Breast epithelium (tissue), 4 donors: Measurements from ENCODE around the gene IMMP2L. TPM values are rescaled to one million over a fixed set of nuclear protein-coding genes. Genes with fewer than 3 reads are reported as not detected.
"Not testable (repeated sequence)": the region's sequence is repeated elsewhere in the genome, so short reads cannot be mapped to it uniquely, and the experiment has no call there.

Experiments used
- DNase-seq, 2 donors: peaks; one replicate each; pipeline ENCODE4 v3.0.0-alpha.2; 2019; ENCODE audit warnings: low spot score in 2 of 2
- H3K27ac ChIP-seq, 2 donors: fragments of 200-600 bp; sonication (generic) in 1 of 2; one replicate each; pipeline ENCODE4 v1.5.1; 2016 to 2019; ENCODE audit warnings: mild to moderate bottlenecking in 1 of 2
- H3K27me3 ChIP-seq, 2 donors: fragments of 200-600 bp; sonication (generic) in 1 of 2; one replicate each; pipeline versions ENCODE4 v1.5.1 to v1.6.0; 2017 to 2019; ENCODE audit warnings: control low read depth in 1 of 2, mild to moderate bottlenecking in 1 of 2
- H3K36me3 ChIP-seq: fragments of 200-600 bp; one replicate; pipeline ENCODE4 v1.5.1; 2019
- H3K4me1 ChIP-seq, 2 donors: fragments of 200-600 bp; sonication (generic); one replicate each; pipeline ENCODE4 v1.5.1; 2016 to 2019; ENCODE audit warnings: control low read depth in 1 of 2
- H3K4me3 ChIP-seq, 3 donors: fragments of 200-600 bp; sonication (generic); 1 replicate in 2 of 3; 2 replicates in 1 of 3; pipeline ENCODE4 v1.5.1; 2016 to 2019; ENCODE audit warnings: mild to moderate bottlenecking in 3 of 3, moderate library complexity in 2 of 3
- H3K9me3 ChIP-seq, 2 donors: fragments of 200-600 bp; sonication (generic) in 1 of 2; one replicate each; pipeline ENCODE4 v1.5.1; 2016 to 2019; ENCODE audit warnings: control low read depth in 1 of 2
- CTCF ChIP-seq, 3 donors: fragments of 450-650 bp; IDR thresholded peaks; one replicate each; pipeline ENCODE4 v1.5.1; 2016 to 2017; ENCODE audit warnings: antibody characterized with exemption in 3 of 3, mild to moderate bottlenecking in 3 of 3, moderate library complexity in 3 of 3
- POLR2A ChIP-seq: fragments of 450-650 bp; IDR thresholded peaks from one replicate; pipeline ENCODE4 v1.6.1; 2016; ENCODE audit warnings: antibody characterized with exemption, mild to moderate bottlenecking, moderate library complexity
- POLR2AphosphoS5 ChIP-seq, 3 donors: sonication (generic); formaldehyde crosslinking; IDR thresholded peaks; one replicate each; pipeline ENCODE4 v1.6.1; 2017; ENCODE audit warnings: antibody characterized with exemption in 3 of 3
- intact Hi-C: fragments of 100-400 bp; cut with DNase I; formaldehyde crosslinking; loops from one replicate; pipeline ENCODE4 v1.15.1; 2023; ENCODE audit warnings: low total_unique reads
- total RNA-seq, 3 donors: library from RNA; depleted of rRNA; stranded (reverse); fragments of >200 nt; gene quantifications; one replicate each; pipeline ENCODE4 v1.1.0, GENCODE V29; 2016

The IMMP2L gene
- total RNA-seq, 3 donors from 2014 or later = 19.8 to 39.7 (median 30.8) TPM

GRCh38 chr7:110664803-110665202 lies 897.5 kb downstream of the IMMP2L start:
- Histone ChIP-seq H3K4me3 (no peak overlapping the region), H3K4me1 (no peaks in the 10 kb centered on the region), H3K27me3 (no peaks in the 10 kb centered on the region), H3K9me3 (peaks cover 13 to 20% of the 10 kb centered on the region in 2 donors), H3K27ac (no peak overlapping the region), H3K36me3 (no peaks in the 10 kb centered on the region)
- intact Hi-C loops = no loop called here
- no peak for TF ChIP-seq CTCF (IDR thresholded peaks at IDR 0.05)
- TF ChIP-seq POLR2A = no peak
- TF ChIP-seq POLR2AphosphoS5 (IDR thresholded peaks at IDR 0.05) = no peak
- no peak for DNase-seq

- H3K27me3 ChIP-seq, H3K4me1 ChIP-seq, H3K27ac ChIP-seq, H3K36me3 ChIP-seq, DNase-seq, H3K4me3 ChIP-seq, intact Hi-C loops: not testable (repeated sequence)
- peaks cover 29 to 51% of the 10 kb centered on the region in 2 donors for H3K9me3 ChIP-seq
Measured at GRCh38 chr7:110660637-110661036, 901.7 kb downstream of the IMMP2L start.

GRCh38 chr7:110650328-110650727 lies 912.0 kb downstream of the IMMP2L start:
- H3K4me1 ChIP-seq = no peaks in the 10 kb centered on the region
- H3K4me3 ChIP-seq = no peak overlapping the region
- no peaks in the 10 kb centered on the region for H3K9me3 ChIP-seq
- intact Hi-C loops = no loop called here
- H3K27me3 ChIP-seq = no peaks in the 10 kb centered on the region
- TF ChIP-seq POLR2A = no peak
- TF ChIP-seq CTCF (IDR thresholded peaks at IDR 0.05) = no peak
- no peak for TF ChIP-seq POLR2AphosphoS5 (IDR thresholded peaks at IDR 0.05)
- no peaks in the 10 kb centered on the region for H3K36me3 ChIP-seq
- no peak overlapping the region for H3K27ac ChIP-seq
- DNase-seq = no peak

GRCh38 chr7:110647266-110647665 lies 915.0 kb downstream of the IMMP2L start:
- Histone ChIP-seq H3K4me3 (no peak overlapping the region), H3K36me3 (no peaks in the 10 kb centered on the region), H3K27ac (no peak overlapping the region), H3K9me3 (no peaks in the 10 kb centered on the region), H3K27me3 (no peaks in the 10 kb centered on the region), H3K4me1 (no peaks in the 10 kb centered on the region)
- DNase-seq = no peak
- intact Hi-C loops = no loop called here
- TF ChIP-seq POLR2AphosphoS5 (IDR thresholded peaks at IDR 0.05) (no peak), POLR2A (no peak), CTCF (IDR thresholded peaks at IDR 0.05) (no peak)

GRCh38 chr7:110646804-110647203 lies 915.5 kb downstream of the IMMP2L start:
- Histone ChIP-seq H3K4me1 (no peaks in the 10 kb centered on the region), H3K9me3 (no peaks in the 10 kb centered on the region), H3K27ac (no peak overlapping the region), H3K36me3 (no peaks in the 10 kb centered on the region), H3K4me3 (no peak overlapping the region), H3K27me3 (no peaks in the 10 kb centered on the region)
- no peak for DNase-seq
- intact Hi-C loops = no loop called here
- TF ChIP-seq POLR2A (no peak), POLR2AphosphoS5 (IDR thresholded peaks at IDR 0.05) (no peak), CTCF (IDR thresholded peaks at IDR 0.05) (no peak)

- H3K4me1 ChIP-seq = no peaks in the 10 kb centered on the region
- intact Hi-C loops = no loop called here
Measured at GRCh38 chr7:110645616-110646015, 916.7 kb downstream of the IMMP2L start.

More at GRCh38 chr7:110645616-110646015, 916.7 kb downstream of the IMMP2L start:
- no peak for DNase-seq
- H3K36me3 ChIP-seq = no peaks in the 10 kb centered on the region
- no peaks in the 10 kb centered on the region for H3K9me3 ChIP-seq
- H3K27me3 ChIP-seq = no peaks in the 10 kb centered on the region
- no peak overlapping the region for H3K27ac ChIP-seq
- H3K4me3 ChIP-seq = no peak overlapping the region
- TF ChIP-seq POLR2A = no peak
- no peak for TF ChIP-seq CTCF (IDR thresholded peaks at IDR 0.05)
- no peak for TF ChIP-seq POLR2AphosphoS5 (IDR thresholded peaks at IDR 0.05)
